Measurements from ENCODE around the gene URAD.

The URAD gene

GRCh38 chr13:27963491-27963890, 25.0 kb downstream of the URAD start:
- no peak for DNase-seq (ENCODE audit: low read depth, low spot score)
- in situ Hi-C loops (cut with HindIII; ENCODE audit: low sequenced_read_pairs) = no loop called here
- H3K4me3 ChIP-seq (ENCODE audit: low read depth, low read length) = no peak overlapping the region
- no peak for TF ChIP-seq CTCF (IDR thresholded peaks at IDR 0.05; ENCODE audit: low read depth, low read length)

GRCh38 chr13:27962982-27963381, 25.5 kb downstream of the URAD start:
- TF ChIP-seq CTCF (IDR thresholded peaks at IDR 0.05; ENCODE audit: low read depth, low read length) = no peak
- H3K4me3 ChIP-seq (ENCODE audit: low read depth, low read length) = no peak overlapping the region
- in situ Hi-C loops (cut with HindIII; ENCODE audit: low sequenced_read_pairs) = no loop called here
- no peak for DNase-seq (ENCODE audit: low read depth, low spot score)

- DNase-seq (ENCODE audit: low read depth, low spot score) = no peak
- in situ Hi-C loops (cut with HindIII; ENCODE audit: low sequenced_read_pairs) = no loop called here
- TF ChIP-seq CTCF (IDR thresholded peaks at IDR 0.05; ENCODE audit: low read depth, low read length) = no peak
Measured at GRCh38 chr13:27962128-27962841, 26.2 kb downstream of the URAD start.

GRCh38 chr13:27961227-27962085, 27.0 kb downstream of the URAD start:
- in situ Hi-C loops (cut with HindIII; ENCODE audit: low sequenced_read_pairs) = no loop called here
- DNase-seq (ENCODE audit: low read depth, low spot score) = no peak
- TF ChIP-seq CTCF (IDR thresholded peaks at IDR 0.05; ENCODE audit: low read depth, low read length) = no peak
- no peak overlapping the region for H3K4me3 ChIP-seq (ENCODE audit: low read depth, low read length)

More at GRCh38 chr13:27962128-27962841, 26.2 kb downstream of the URAD start:
- no peak overlapping the region for H3K4me3 ChIP-seq (ENCODE audit: low read depth, low read length)

GRCh38 chr13:27960362-27961226, 27.9 kb downstream of the URAD start:
- in situ Hi-C loops (cut with HindIII; ENCODE audit: low sequenced_read_pairs) = no loop called here
- no peak overlapping the region for H3K4me3 ChIP-seq (ENCODE audit: low read depth, low read length)
- TF ChIP-seq CTCF (IDR thresholded peaks at IDR 0.05; ENCODE audit: low read depth, low read length) = peak; percentile 37
- DNase-seq (ENCODE audit: low read depth, low spot score) = no peak

GRCh38 chr13:27959976-27960361, 28.5 kb downstream of the URAD start:
- no peak overlapping the region for H3K4me3 ChIP-seq (ENCODE audit: low read depth, low read length)
- no peak for DNase-seq (ENCODE audit: low read depth, low spot score)
- no peak for TF ChIP-seq CTCF (IDR thresholded peaks at IDR 0.05; ENCODE audit: low read depth, low read length)
- in situ Hi-C loops (cut with HindIII; ENCODE audit: low sequenced_read_pairs) = no loop called here

Measured in astrocyte of the spinal cord (primary cell).